HepG2 (cell line): Measurements from ENCODE around the gene HAS3. TPM values are rescaled to one million over a fixed set of nuclear protein-coding genes. Genes with fewer than 3 reads are reported as not detected.

ENCODE experiments used
- ATAC-seq: fragments of 200-7000 bp; cut with Tn5 transposase; 3 replicates; pipeline ENCODE4 v1.9.1; 2020; ENCODE audit warnings: mild to moderate bottlenecking, moderate library complexity
- BruUV-seq: library from RNA; stranded (reverse); fragments of 400-500 nt; replicated peaks from 2 replicates; lab custom pipeline; 2021; lab: Mats Ljungman, UMichigan
- CTCF ChIA-PET: fragments of 300-600 bp; formaldehyde crosslinking; extraction: SDS; loops from one replicate; lab custom pipeline; 2021; ENCODE audit warnings: low total read pairs, inconsistent platforms, low intra/inter-chr PET ratio; lab: Yijun Ruan, JAX
- POLR2A ChIA-PET: fragments of 350-600 bp; sonication (Branson Sonifier 250); formaldehyde crosslinking; loops from one replicate; lab custom pipeline; 2020; ENCODE audit warnings: antibody characterized with exemption, inconsistent platforms; lab: Yijun Ruan, JAX
- DNase-seq: peaks from one replicate; pipeline ENCODE4 v3.0.0-alpha.2; 2015; ENCODE audit warnings: low spot score
- FAIRE-seq: peaks from 3 replicates; lab custom pipeline; 2011; peaks lifted over from hg19 to GRCh38; lab: Jason Lieb, UNC
- H2AFZ ChIP-seq: one replicate; pipeline ENCODE4 v1.6.1; 2011; ENCODE audit warnings: low read length, inconsistent platforms
- H3K27ac ChIP-seq: fragments of 300-600 bp; 3 replicates; pipeline ENCODE4 v1.8.0; 2011; ENCODE audit warnings: mixed run types, mild to moderate bottlenecking, mixed read lengths, low read length, inconsistent platforms; ENCODE audit not compliant: insufficient read depth; ENCODE audit errors: extremely low read length
- H3K27me3 ChIP-seq, 2 experiments: fragments of 200-600 bp in 1 of 2; 2 replicates in 1 of 2; 3 replicates in 1 of 2; pipeline versions ENCODE4 v1.6.0 to v1.8.0; 2011; ENCODE audit warnings: low read length in 2 of 2, mild to moderate bottlenecking in 2 of 2, moderate library complexity in 2 of 2, inconsistent platforms in 1 of 2; ENCODE audit not compliant: insufficient read depth in 2 of 2, control insufficient read depth in 1 of 2
- H3K36me3 ChIP-seq, 2 experiments: fragments of 200-600 bp in 1 of 2; replicated peaks in 1 of 2; 2 replicates in 1 of 2; 3 replicates in 1 of 2; pipeline versions ENCODE4 v1.5.1 to v1.8.0; 2011; ENCODE audit warnings: low read length in 2 of 2, inconsistent platforms in 1 of 2; ENCODE audit not compliant: insufficient read depth in 2 of 2, control insufficient read depth in 1 of 2
- H3K4me1 ChIP-seq: 2 replicates; pipeline ENCODE4 v1.5.1; 2012; ENCODE audit warnings: low read length, inconsistent platforms; ENCODE audit not compliant: insufficient read depth
- H3K4me2 ChIP-seq: 2 replicates; pipeline ENCODE4 v1.6.0; 2011; ENCODE audit warnings: low read depth, low read length, inconsistent platforms
- H3K4me3 ChIP-seq, 3 experiments: fragments of 200-600 bp in 1 of 3; sonication (generic), shearing (Covaris generic) in 1 of 3; replicated peaks in 1 of 3; 2 replicates each; pipeline ENCODE4 v1.5.1; 2011 to 2016; ENCODE audit warnings: low read length in 3 of 3, inconsistent platforms in 2 of 3, low read depth in 2 of 3, mild to moderate bottlenecking in 2 of 3, control low read depth in 1 of 3, mixed read lengths in 1 of 3; ENCODE audit not compliant: insufficient read depth in 1 of 3
- H3K79me2 ChIP-seq: one replicate; pipeline ENCODE4 v1.6.1; 2011; ENCODE audit warnings: low read length, inconsistent platforms; ENCODE audit not compliant: insufficient read depth
- H3K9ac ChIP-seq: 2 replicates; pipeline ENCODE4 v1.6.0; 2011; ENCODE audit warnings: mild to moderate bottlenecking, low read depth, low read length, inconsistent platforms; ENCODE audit not compliant: insufficient read depth
- H3K9me3 ChIP-seq: 2 replicates; pipeline ENCODE4 v1.5.1; 2012; ENCODE audit warnings: mild to moderate bottlenecking, low read length
- H4K20me1 ChIP-seq: 2 replicates; pipeline ENCODE4 v1.6.0; 2011; ENCODE audit warnings: inconsistent platforms, mild to moderate bottlenecking, low read length, moderate library complexity; ENCODE audit not compliant: insufficient read depth
- AFF4 ChIP-seq: sonication (generic); formaldehyde crosslinking; IDR thresholded peaks from 2 replicates; pipeline ENCODE4 v1.4.0; 2020; ENCODE audit warnings: missing genetic modification reagents
- MTA1 ChIP-seq: sonication (generic); formaldehyde crosslinking; IDR thresholded peaks from 2 replicates; pipeline ENCODE4 v1.4.0; 2020; ENCODE audit warnings: missing genetic modification reagents, mild to moderate bottlenecking, borderline replicate concordance
- ONECUT2 ChIP-seq: sonication (generic); formaldehyde crosslinking; IDR thresholded peaks from 2 replicates; pipeline ENCODE4 v1.4.0; 2020; ENCODE audit warnings: missing genetic modification reagents
- POLR2G ChIP-seq: fragments of 200-400 bp; formaldehyde crosslinking; IDR thresholded peaks from 2 replicates; pipeline ENCODE4 v1.6.1; 2018; ENCODE audit warnings: mild to moderate bottlenecking, low read depth, low read length, moderate library complexity
- WGBS: methylation state at CpG from one replicate; pipeline ENCODE4 v1.1.6; 2017; ENCODE audit warnings: low lambda C conversion rate; 5-methylcytosine and 5-hydroxymethylcytosine counted together
- in situ Hi-C: cut with HindIII; loops from 2 replicates; pipeline ENCODE4 v1.10.0; 2017; ENCODE audit warnings: low pct_unique_long_range_greater_than_20kb; ENCODE audit not compliant: extremely low pct_ligation_motif_present
- intact Hi-C: fragments of 100-400 bp; cut with micrococcal nuclease; formaldehyde crosslinking; loops from one replicate; pipeline ENCODE4 v1.10.0; 2022; ENCODE audit not compliant: unreplicated experiment
- polyA plus RNA-seq, 8 experiments: library from polyadenylated mRNA; depleted of rRNA in 3 of 8; stranded (reverse) in 7 of 8; unstranded in 1 of 8; fragments of >200 nt; fragmentation: Illumina TruSeq in 4 of 8; extraction: Trizol in 4 of 8; gene quantifications; 2 replicates each; pipeline versions ENCODE4 v1.2.1 to v1.2.3, GENCODE V29; 2011 to 2016; ENCODE audit warnings: low read depth in 4 of 8, missing spikeins in 1 of 8, mixed read lengths in 1 of 8; ENCODE audit not compliant: insufficient read depth in 1 of 8
- total RNA-seq, 5 experiments: library from RNA; depleted of rRNA; stranded (reverse); fragments of >200 nt; fragmentation: Illumina TruSeq; extraction: Trizol; gene quantifications; 2 replicates each; pipeline ENCODE4 v1.2.3, GENCODE V29; 2016; ENCODE audit warnings: low read depth in 1 of 5

HAS3 gene
- total and polyA plus RNA-seq, 2 of the 13 experiments (the other 11 are each of a cell fraction or from before 2014, with no cell fraction given) = 0.04 to 0.30 TPM

GRCh38 chr16:69116256-69116875 is 10.9 kb downstream of the HAS3 start:
- BruUV-seq = no TSS peak
- H3K36me3 ChIP-seq = peaks cover 19 to 43% of the 10 kb centered on the region in 2 experiments
- ATAC-seq (no peak), DNase-seq (no peak), FAIRE-seq (no peak)
- H3K4me2 ChIP-seq = no peak overlapping the region
- no peaks in the 10 kb centered on the region for H4K20me1 ChIP-seq
- no peaks in the 10 kb centered on the region for H3K9me3 ChIP-seq
- ChIA-PET CTCF (no interaction called here), POLR2A (no interaction called here)
- 0 out of 2 replicates have a peak, but pooled peaks cover 5% of the 10 kb centered on the region for H3K4me1 ChIP-seq
- no peaks in the 10 kb centered on the region for H3K79me2 ChIP-seq
- no peak overlapping the region for H3K4me3 ChIP-seq
- intact Hi-C loops (no loop called here), in situ Hi-C loops (loop anchor here (25.0 kb wide), 1 partner anchor 404 kb away; no protein-coding TSS in a partner anchor)
- no peaks in the 10 kb centered on the region for H3K27me3 ChIP-seq
- no peak overlapping the region for H2AFZ ChIP-seq
- no peak for TF ChIP-seq POLR2G
- TF ChIP-seq MTA1 (CRISPR knock-in tag) = no peak
- TF ChIP-seq AFF4 (CRISPR knock-in tag) = no peak
- TF ChIP-seq ONECUT2 (CRISPR knock-in tag) = no peak
- H3K27ac ChIP-seq = no peak overlapping the region
- H3K9ac ChIP-seq = no peak overlapping the region
- WGBS = 98% methylated on average over 7 of the region's 7 CpGs
